Measurements from ENCODE around the gene THADA.

The THADA gene

DNA sequence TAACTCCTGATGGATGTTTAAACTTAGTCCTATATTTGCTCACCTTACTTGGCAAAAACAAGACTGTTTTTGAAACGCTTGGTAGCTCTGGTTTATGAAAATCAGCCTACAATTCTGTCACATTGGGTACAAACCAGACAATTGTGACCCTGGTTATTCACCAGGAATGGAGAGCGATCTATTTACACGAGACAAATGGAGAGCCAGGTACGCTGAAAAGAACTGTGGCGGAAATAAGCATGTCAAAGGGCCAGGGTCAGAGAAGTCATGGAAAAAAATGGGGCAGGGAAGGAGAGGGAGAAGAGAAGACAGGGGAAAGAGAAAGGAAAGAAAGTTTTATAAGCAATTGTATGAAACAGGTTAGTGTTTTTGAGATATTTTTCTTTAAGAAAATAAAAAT lies 250.0 kb downstream of the THADA start:
- DNase-seq: no peak

GRCh38 chr2:43345391-43345813 lies 250.4 kb downstream of the THADA start:
- peak; percentile 49 for DNase-seq

GRCh38 chr2:43344868-43345373 lies 250.9 kb downstream of the THADA start:
- no peak for DNase-seq

DNA sequence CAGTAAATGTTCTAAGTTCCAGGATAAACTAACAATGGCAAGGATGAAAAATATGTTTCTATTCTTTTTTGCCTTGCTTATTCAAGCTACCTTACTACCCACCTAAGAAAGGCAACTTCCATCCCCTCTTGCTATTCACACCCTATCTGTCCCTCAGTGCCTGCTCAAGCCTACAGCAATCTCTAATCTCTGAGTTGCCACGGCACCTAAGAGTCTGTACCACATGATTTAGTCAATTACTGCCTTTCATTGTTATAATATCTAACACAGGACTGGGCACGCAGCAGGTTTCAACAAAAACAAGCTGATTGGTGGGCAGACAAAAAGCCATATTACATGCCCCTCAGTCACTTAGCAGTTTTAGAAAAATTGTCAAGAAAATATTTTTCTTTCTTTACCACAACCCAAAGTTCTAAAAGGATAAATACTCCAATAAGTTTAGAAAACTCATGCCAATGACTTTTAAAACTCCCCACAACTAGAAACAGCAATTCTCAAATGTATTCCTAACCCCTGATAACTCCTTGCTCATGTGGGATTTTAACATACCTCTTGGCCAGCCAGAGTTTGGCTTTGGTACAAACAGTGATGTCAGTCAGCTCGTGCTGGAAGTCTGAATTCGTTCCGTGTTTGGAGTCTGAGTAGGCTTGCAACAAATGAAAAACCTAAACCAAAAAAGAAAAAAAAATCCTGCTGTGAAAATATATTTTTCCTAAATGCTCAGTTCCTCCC lies 252.1 kb downstream of the THADA start:
- DNase-seq: peak; percentile 94

DNA sequence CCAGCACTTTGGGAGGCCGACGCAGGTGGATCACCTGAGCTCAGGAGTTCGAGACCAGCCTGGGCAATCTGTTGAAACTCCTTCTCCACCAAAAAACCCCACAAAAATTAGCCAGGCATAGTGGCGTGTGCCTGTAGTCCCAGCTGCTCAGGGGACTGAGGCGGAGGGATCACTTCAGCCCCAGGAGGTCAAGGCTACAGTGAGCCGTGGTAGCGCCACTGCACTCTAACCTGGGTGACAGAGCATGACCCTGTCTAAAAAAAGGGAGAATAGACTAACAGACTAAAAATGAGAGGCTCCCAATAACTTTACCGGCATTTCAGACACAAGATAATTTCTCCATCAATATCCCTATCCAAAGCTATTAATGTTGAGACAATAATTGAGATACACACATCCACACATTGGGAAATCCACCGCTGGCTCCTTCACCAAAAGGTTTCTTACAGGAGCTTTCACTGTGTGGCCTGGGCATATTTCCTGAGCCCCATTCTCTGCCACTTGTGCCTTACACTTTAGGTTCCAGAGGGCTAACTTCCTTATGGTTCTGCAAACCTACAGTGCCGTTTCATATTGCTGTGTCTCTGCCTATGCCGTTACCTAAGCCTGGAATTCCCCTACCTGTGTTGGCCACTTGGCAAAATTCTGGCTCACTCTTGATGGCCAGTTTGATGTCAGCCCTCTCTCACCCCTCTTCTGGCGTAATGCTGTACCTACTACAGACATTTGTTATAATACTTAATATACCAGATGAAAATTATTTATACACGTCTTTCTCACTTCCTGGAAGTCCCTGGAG lies 253.7 kb downstream of the THADA start:
- no peak for DNase-seq

DNA sequence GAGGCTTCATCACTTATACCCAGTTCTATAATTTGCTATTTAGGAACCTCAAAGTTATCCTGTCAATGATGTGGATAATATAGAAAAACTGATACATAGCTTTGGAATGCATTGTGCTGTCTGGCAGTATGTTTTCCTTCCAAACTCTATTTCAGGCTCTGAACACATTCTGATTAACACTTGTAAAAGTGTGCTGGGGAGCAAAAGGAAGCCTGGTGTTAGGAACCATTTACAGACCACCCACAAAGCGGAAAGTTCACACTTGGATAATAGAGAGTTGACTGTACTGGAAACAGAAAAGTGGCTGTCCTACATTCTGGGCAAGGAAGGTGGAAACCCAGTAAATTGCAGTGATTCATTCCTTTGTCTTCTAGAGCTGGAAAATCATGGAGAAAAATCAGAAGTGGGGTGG lies 254.9 kb downstream of the THADA start:
- peak; percentile 90 for DNase-seq

DNA sequence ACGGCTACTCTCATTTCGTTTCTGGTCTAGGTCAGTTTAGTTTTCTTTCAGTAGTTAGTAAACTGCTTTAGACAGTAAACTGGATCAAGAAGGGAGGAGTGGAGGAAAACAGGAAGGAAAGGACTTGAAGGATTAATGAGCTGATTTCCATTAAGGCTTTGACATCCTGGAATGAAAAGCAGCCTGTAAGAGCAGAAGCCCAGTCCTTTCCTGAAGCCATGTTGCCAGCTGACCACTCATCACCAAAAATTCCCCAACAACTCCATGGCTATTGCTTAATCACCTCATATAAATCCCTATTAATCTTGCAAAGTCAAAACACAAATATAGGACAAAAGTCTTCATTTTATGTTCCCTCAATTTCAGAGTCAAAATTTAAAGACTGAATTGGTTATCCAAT lies 255.8 kb downstream of the THADA start:
- DNase-seq: peak; percentile 72

- peak; percentile 84 for DNase-seq
Measured at GRCh38 chr2:43333656-43334144, 262.1 kb downstream of the THADA start.

GRCh38 chr2:43333101-43333655 lies 262.7 kb downstream of the THADA start:
- DNase-seq: no peak

- DNase-seq: no peak
Measured at GRCh38 chr2:43332653-43333052, 263.2 kb downstream of the THADA start.

GRCh38 chr2:43331422-43331821 lies 264.4 kb downstream of the THADA start:
- no peak for DNase-seq

- no peak for DNase-seq
Measured at GRCh38 chr2:43329637-43330036, 266.2 kb downstream of the THADA start.

- peak; percentile 53 for DNase-seq
Measured at GRCh38 chr2:43328832-43329231, 267.0 kb downstream of the THADA start.

GRCh38 chr2:43328133-43328532 lies 267.7 kb downstream of the THADA start:
- DNase-seq: peak; percentile 60

GRCh38 chr2:43327119-43327518 lies 268.7 kb downstream of the THADA start:
- no peak for DNase-seq

DNA sequence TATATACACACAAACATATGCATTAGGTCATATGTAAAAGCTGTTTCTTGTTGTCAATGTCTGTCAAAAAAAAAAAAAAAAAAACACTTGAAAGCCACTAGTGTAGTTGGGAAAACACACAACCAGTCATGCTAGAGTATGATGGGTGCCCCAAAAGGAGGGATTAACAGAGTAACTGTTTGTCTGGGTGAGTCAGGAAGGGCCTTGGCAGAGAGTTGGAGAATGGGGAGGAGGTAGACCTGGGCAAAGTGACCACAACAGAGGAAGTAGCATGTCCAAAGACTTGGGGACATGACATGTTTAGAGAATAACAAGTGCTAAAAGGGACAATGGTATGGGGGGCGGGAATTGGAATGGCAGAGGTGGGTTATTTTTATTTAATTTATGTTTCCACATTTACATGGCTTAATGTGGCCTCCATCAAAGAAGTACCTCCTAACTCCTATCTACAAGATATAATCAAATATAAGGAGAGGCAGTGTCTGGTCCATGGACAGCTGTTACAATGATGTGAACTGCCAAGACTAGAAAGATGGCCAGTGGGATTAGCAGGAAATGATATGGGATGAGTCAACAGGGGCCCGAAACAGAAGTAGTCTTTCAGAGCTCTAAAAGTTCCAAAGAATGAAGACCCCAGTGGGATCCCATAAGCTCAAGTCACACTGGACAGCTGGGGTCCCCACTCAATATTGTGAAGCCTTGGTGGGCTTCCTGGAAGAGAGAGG lies 269.6 kb downstream of the THADA start:
- DNase-seq: no peak

- DNase-seq: peak; percentile 33
Measured at GRCh38 chr2:43325107-43325811, 270.6 kb downstream of the THADA start.

GRCh38 chr2:43324259-43325106 lies 271.4 kb downstream of the THADA start:
- DNase-seq: peak; percentile 47

DNA sequence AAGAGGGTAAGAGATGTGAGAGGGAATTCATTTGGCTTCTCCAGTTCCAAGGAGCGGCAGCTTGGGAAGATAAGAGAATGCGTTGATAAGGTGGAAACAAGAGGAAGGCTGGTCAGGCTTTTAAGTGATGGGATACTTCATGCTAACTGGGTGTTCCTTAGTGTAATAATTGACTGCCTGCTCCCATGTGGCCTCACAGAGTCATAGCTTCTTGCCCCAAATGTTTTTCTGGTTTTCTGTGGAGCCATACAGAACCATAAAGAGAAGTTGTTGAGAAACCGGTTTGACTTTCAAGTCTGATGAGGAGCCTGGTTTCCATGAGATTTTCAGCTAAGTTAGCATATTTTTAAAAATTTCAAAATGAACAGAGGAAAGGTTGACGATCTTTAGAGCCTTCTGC lies 272.0 kb downstream of the THADA start:
- no peak for DNase-seq

DNA sequence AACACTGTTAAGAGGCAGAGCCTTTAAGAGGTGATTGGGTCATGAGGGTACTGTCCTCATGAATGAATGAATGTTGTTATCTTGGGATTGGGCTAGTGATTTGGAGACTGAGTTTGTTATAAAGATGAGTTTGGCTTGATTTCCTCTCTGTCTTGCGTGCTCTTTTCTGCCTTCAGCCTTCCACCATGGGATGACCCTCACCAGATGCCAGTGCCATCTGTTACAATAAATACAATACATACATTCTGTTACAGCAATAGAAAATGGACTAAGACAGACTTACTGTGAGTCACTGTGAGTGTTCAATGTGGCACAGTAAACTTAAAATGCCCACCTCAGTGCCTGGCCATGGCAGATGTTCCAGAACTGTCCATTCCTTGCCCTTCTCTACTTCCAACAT lies 274.4 kb downstream of the THADA start:
- no peak for DNase-seq

- DNase-seq: peak; percentile 67
Measured at GRCh38 chr2:43319541-43319940, 276.3 kb downstream of the THADA start.

All from fibroblast of skin of scalp (primary cell).